Brain microvascular endothelial cell (primary cell): ENCODE measurements around the gene HDAC7.

ENCODE experiments used
- DNase-seq: peaks from one replicate; pipeline ENCODE4 v3.0.0-alpha.2; 2020
- H3K27ac ChIP-seq: fragments of 250-450 bp; sonication (Bioruptor Pico); 2 replicates; pipeline ENCODE4 v1.5.1; 2020; ENCODE audit warnings: mild to moderate bottlenecking, moderate library complexity
- H3K27me3 ChIP-seq: fragments of 250-450 bp; sonication (Bioruptor Pico); replicated peaks from 2 replicates; pipeline ENCODE4 v1.5.1; 2020; ENCODE audit warnings: mild to moderate bottlenecking
- H3K36me3 ChIP-seq: fragments of 250-450 bp; sonication (Bioruptor Pico); replicated peaks from 2 replicates; pipeline ENCODE4 v1.5.1; 2020; ENCODE audit warnings: mild to moderate bottlenecking
- H3K4me3 ChIP-seq: 2 replicates; pipeline ENCODE4 v1.5.1; 2011; ENCODE audit warnings: low read depth, mild to moderate bottlenecking, control low read depth, low read length, moderate library complexity
- in situ Hi-C: cut with HindIII; loops from 2 replicates; pipeline ENCODE4 v1.10.0; 2017; ENCODE audit warnings: low sequenced_read_pairs, low pct_ligation_motif_present
- TF ChIP-seq, protein P1 (sequence below): IDR thresholded peaks from 2 replicates; pipeline ENCODE4 v1.5.1; 2011; ENCODE audit warnings: low read depth, mild to moderate bottlenecking, moderate library complexity, low read length, control low read depth, inconsistent platforms; ENCODE audit errors: missing control alignments

The HDAC7 gene

DNA sequence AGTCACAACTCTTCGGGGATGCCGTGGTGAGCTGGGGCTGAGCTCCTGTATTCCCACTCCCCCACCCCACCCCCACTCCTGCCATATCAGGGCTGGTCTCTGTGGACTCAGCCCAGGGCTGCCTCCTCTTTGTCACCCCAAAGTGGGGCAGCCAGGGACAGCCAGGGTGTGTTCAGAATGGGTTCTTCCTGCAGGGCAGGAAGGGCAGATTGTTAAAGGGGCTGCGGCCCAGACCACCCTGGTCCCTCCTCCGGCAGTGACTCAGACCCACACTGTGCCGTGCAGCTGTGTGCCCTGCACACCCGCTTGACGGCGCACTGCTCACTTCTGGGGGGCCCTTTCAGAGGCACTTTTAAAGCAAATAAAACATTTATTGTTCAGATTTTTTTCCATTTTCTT is 37.3 kb downstream of the HDAC7 start:
- Histone ChIP-seq H3K27ac (no peak overlapping the region), H3K36me3 (peaks cover 57% of the 10 kb centered on the region), H3K27me3 (no peaks in the 10 kb centered on the region), H3K4me3 (no peak overlapping the region)
- TF ChIP-seq, protein P1, sequence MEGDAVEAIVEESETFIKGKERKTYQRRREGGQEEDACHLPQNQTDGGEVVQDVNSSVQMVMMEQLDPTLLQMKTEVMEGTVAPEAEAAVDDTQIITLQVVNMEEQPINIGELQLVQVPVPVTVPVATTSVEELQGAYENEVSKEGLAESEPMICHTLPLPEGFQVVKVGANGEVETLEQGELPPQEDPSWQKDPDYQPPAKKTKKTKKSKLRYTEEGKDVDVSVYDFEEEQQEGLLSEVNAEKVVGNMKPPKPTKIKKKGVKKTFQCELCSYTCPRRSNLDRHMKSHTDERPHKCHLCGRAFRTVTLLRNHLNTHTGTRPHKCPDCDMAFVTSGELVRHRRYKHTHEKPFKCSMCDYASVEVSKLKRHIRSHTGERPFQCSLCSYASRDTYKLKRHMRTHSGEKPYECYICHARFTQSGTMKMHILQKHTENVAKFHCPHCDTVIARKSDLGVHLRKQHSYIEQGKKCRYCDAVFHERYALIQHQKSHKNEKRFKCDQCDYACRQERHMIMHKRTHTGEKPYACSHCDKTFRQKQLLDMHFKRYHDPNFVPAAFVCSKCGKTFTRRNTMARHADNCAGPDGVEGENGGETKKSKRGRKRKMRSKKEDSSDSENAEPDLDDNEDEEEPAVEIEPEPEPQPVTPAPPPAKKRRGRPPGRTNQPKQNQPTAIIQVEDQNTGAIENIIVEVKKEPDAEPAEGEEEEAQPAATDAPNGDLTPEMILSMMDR = peak; percentile 23
- in situ Hi-C loops = no loop called here
- no peak for DNase-seq

DNA sequence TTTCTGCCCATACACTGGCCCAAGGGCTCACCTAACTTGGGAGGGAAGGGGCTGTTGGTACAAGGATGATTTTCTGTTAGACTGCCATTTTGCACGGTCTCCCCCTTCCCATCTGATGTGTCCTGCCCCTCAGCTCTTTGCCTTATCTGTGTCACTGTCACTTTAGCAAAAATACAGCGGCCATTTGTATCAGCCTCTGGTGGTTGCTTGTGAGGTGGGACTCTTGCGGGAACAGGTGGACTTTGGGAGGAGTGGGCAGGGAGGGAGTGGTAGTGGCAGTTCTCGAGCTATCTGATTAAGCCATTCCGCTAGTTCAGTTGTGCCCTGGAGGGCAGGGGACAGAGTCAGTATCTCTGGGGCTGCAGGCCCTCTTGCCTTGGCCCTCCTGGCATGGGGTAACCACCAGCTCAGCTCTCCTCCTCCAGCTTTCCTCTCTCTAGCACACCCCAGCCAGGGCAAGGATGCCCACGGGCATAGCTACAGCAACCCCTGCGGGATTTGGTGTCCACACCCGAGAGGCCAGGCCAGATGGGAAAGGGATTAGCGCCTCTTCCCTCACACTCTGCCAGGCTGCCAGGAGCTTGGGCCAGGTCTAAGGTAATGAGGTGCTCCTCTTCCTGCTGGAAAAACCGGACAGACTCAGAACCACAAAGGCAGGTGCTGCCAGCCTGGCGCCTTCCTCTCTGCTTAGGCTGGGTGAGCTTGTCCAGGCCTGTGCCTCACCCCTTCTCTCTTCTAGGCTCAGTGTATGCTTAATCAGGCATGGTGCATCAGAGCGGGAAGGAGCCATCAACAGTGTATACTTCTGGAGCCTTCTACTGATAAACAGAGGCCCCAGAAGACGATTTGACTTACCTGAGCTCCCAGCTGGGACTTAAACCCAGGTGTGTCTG is 38.0 kb downstream of the HDAC7 start:
- Histone ChIP-seq H3K27me3 (no peaks in the 10 kb centered on the region), H3K27ac (no peak overlapping the region), H3K4me3 (no peak overlapping the region), H3K36me3 (peaks cover 51% of the 10 kb centered on the region)
- TF ChIP-seq, protein P1 = no peak
- in situ Hi-C loops = no loop called here
- DNase-seq = no peak

DNA sequence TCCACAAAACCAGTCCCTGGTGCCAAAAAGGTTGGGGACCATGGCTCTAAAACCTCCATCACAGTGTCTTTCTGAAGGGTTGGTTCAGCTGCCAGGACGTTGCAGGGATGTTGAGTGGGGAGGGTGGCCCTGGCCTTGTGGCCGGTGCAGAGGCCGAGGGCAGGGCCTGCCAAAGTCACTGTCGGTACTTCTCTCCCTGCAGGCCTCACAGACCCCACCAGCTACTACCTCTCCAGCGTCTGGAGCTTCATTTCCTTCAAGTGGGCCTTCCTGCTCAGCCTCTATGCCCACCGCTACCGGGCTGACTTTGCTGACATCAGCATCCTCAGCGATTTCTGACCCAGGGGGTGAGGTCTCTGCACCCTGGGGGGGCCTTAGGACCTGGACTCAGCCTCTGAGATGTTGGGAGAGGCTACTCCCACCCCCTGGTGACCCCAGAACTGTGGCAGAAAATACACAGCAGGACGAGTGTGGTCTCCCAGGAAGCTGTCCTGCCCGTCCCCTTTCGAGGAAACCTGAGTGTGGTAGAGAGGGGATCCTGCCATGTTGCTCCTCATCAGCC is 39.7 kb downstream of the HDAC7 start:
- Histone ChIP-seq H3K27ac (no peak overlapping the region), H3K27me3 (no peaks in the 10 kb centered on the region), H3K4me3 (no peak overlapping the region), H3K36me3 (peaks cover 34% of the 10 kb centered on the region)
- in situ Hi-C loops = no loop called here
- TF ChIP-seq, protein P1 = no peak
- no peak for DNase-seq

DNA sequence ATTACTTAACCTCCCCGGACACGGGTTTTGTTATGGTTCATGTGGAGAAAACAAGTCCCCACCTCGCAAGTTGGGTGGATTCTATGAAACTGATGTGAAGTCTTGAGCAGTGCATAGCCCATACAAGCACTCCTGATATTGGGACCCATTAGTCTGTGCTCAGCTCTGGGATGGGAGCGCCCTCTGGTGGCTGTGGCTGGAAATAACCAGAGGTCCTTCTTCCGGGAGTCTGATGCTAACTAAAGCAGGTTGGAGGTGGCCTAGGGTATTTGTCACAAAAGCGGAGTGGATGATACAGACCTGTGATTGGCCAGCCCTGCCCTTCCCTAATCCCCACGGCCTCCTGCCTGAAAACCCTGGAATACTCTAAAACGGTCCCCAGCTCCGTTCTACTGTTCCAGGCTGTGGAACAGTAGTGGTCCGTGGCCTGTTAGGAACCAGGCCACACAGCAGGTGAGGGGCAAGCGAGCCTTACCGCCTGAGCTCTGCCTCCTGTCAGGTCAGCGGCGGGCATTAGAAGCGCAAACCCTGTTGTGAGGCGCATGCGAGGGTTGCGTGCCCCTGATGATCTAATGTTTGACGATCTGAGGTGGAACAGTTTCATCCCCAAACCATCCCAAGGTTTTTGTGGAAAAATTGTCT is 40.3 kb downstream of the HDAC7 start:
- in situ Hi-C loops = no loop called here
- no peak overlapping the region for H3K4me3 ChIP-seq
- peak; percentile 88 for DNase-seq

DNA sequence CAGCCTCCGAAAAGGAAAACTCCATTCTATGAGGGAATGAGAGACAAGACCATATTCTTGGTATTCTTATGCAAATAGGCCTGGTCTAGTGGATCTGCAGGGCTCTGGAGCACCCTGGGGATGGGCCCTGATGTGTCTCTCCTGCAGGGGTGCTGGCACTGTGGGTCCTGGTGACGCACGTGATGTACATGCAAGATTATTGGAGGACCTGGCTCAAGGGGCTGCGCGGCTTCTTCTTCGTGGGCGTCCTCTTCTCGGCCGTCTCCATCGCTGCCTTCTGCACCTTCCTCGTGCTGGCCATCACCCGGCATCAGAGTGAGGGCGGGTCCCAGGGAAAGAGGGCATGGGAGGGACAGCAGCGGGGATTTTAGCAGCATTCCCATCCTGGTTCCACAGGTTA is 40.8 kb downstream of the HDAC7 start:
- TF ChIP-seq, protein P1 = no peak
- no peak overlapping the region for H3K27ac ChIP-seq
- no peak overlapping the region for H3K4me3 ChIP-seq
- no peak for DNase-seq
- no peaks in the 10 kb centered on the region for H3K27me3 ChIP-seq
- in situ Hi-C loops = no loop called here
- peaks cover 24% of the 10 kb centered on the region for H3K36me3 ChIP-seq

More for the DNA sequence above, 40.3 kb downstream of the HDAC7 start:
- Histone ChIP-seq H3K36me3 (peaks cover 30% of the 10 kb centered on the region), H3K27ac (no peak overlapping the region), H3K27me3 (no peaks in the 10 kb centered on the region)
- TF ChIP-seq, protein P1 = peak; percentile 96
